Measurements from ENCODE around the gene SPRYD7.

The SPRYD7 gene

GRCh38 chr13:49864509-49864908 lies 71.6 kb downstream of the SPRYD7 start:
- TF ChIP-seq CTCF (conservative IDR thresholded peaks at IDR 0.05; ENCODE audit: low read depth, low read length): no peak
- DNase-seq (ENCODE audit: low read depth): no peak
- no peak overlapping the region for H3K4me3 ChIP-seq (ENCODE audit: low read length)
